GM19463 (cell line): Measurements from ENCODE around the gene PNPLA2.

ENCODE experiments used
- ATAC-seq: cut with Tn5 transposase; IDR thresholded peaks from one replicate; pipeline ENCODE4 v1.9.1; 2021; ENCODE audit warnings: mild to moderate bottlenecking, moderate library complexity; ENCODE audit not compliant: unreplicated experiment

PNPLA2 gene

GRCh38 chr11:870418-870817 lies 51.7 kb downstream of the PNPLA2 start:
- ATAC-seq, result no peak

GRCh38 chr11:871472-871871 lies 52.8 kb downstream of the PNPLA2 start:
- no peak for ATAC-seq

GRCh38 chr11:872799-873198 lies 54.1 kb downstream of the PNPLA2 start:
- no peak for ATAC-seq

GRCh38 chr11:873706-874105 lies 55.0 kb downstream of the PNPLA2 start:
- ATAC-seq, result no peak
